Measurements from ENCODE around the gene LAMC3.

- no peak for TF ChIP-seq CTCF (IDR thresholded peaks at IDR 0.05)
- no peak for TF ChIP-seq POLR2A (IDR thresholded peaks at IDR 0.05)
These were observed 131.6 kb downstream of the LAMC3 start for GRCh38 chr9:131140550-131140949.
